DND-41 (cell line): ENCODE results near the gene MTA1.

Source experiments
- CTCF ChIP-seq: IDR thresholded peaks from 2 replicates; pipeline ENCODE4 v1.5.1; 2012; ENCODE audit warnings: borderline replicate concordance, low read length, moderate library complexity, mild to moderate bottlenecking; ENCODE audit not compliant: poor library complexity, severe bottlenecking; ENCODE audit errors: extremely low read depth
- EZH2 ChIP-seq: IDR thresholded peaks from 3 replicates; pipeline ENCODE4 v1.6.1; 2012; ENCODE audit warnings: borderline replicate concordance, low read depth, mild to moderate bottlenecking, moderate library complexity, low read length, inconsistent platforms; ENCODE audit not compliant: severe bottlenecking

GRCh38 chr14:105411017-105411941 is 8.3 kb upstream of the MTA1 start:
- TF ChIP-seq CTCF (no peak), EZH2 (no peak)
